Left renal cortex interstitium (tissue), 4 donors: ENCODE measurements around the gene UBE2M. TPM values are rescaled to one million over a fixed set of nuclear protein-coding genes. Genes with fewer than 3 reads are reported as not detected.
A peak's percentile ranks its signal among the peaks of the same experiment; 100 is the strongest.
"Not testable (repeated sequence)": the region's sequence is repeated elsewhere in the genome, so short reads cannot be mapped to it uniquely, and the experiment has no call there.

Source experiments
- DNase-seq, 4 donors: peaks; one replicate each; pipeline ENCODE4 v3.0.0-alpha.2; 2013; ENCODE audit warnings: low read depth in 4 of 4, low spot score in 2 of 4, missing footprints in 1 of 4
- polyA plus RNA-seq, 4 donors: library from polyadenylated mRNA; unstranded; fragments of 120-200 nt; gene quantifications; one replicate each; pipeline ENCODE4 v1.2.1, GENCODE V29; 2013; ENCODE audit not compliant: insufficient read length in 4 of 4

UBE2M gene
- 100 to 1,000 TPM in 1 of 4 donors, 10 to 100 TPM in 3; 87.6 to 104 (median 95.3) TPM for polyA plus RNA-seq

- DNase-seq, result no peak
These were observed at the start of gene UBE2M for GRCh38 chr19:58558066-58558622. Gene UBE2M, minus strand, starts transcription at chr19:58558611. Its CDS starts 230 bp downstream, at chr19:58558381.

- DNase-seq, result not testable (repeated sequence)
These were observed 48.8 kb upstream of the UBE2M start for GRCh38 chr19:58607213-58607612.

GRCh38 chr19:58606251-58606896, 48.0 kb upstream of the UBE2M start:
- DNase-seq, result not testable (repeated sequence)

- DNase-seq, result no peak
These were observed 27.8 kb upstream of the UBE2M start for GRCh38 chr19:58586133-58586765.

- no peak for DNase-seq
These were observed 27.2 kb upstream of the UBE2M start for GRCh38 chr19:58585442-58586132.

GRCh38 chr19:58584498-58585441, 26.4 kb upstream of the UBE2M start:
- DNase-seq, result no peak

GRCh38 chr19:58582985-58583384, 24.6 kb upstream of the UBE2M start:
- no peak for DNase-seq

GRCh38 chr19:58581227-58582141, 23.1 kb upstream of the UBE2M start:
- DNase-seq, result peak in 2 of 4 donors; percentile 71 to 73

GRCh38 chr19:58579473-58580142, 21.2 kb upstream of the UBE2M start:
- DNase-seq, result no peak

- DNase-seq, result no peak
These were observed 19.9 kb upstream of the UBE2M start for GRCh38 chr19:58578012-58578925.

- DNase-seq, result not testable (repeated sequence)
These were observed 19.2 kb upstream of the UBE2M start for GRCh38 chr19:58577581-58577980.

- DNase-seq, result peak; percentile 80 to 91 (median 86)
These were observed 17.0 kb upstream of the UBE2M start for GRCh38 chr19:58575183-58576041.

- DNase-seq, result no peak
These were observed 15.3 kb upstream of the UBE2M start for GRCh38 chr19:58573658-58574164.

GRCh38 chr19:58572818-58573657, 14.6 kb upstream of the UBE2M start, which contains the start of gene MZF1:
Gene MZF1, minus strand, starts transcription at chr19:58573335. Its CDS starts 1,946 bp downstream, at chr19:58571389.
- DNase-seq, result peak; percentile 98 to 100 (median 99)
